GM12865 (cell line): Measurements from ENCODE around the gene SSBP2.

ENCODE experiments used
- DNase-seq: peaks from one replicate; pipeline ENCODE4 v3.0.0; 2010; ENCODE audit warnings: low read depth
- H3K4me3 ChIP-seq: 2 replicates; pipeline ENCODE4 v1.5.1; 2011; ENCODE audit warnings: mild to moderate bottlenecking, low read depth, low read length, control low read depth
- CTCF ChIP-seq: IDR thresholded peaks from 2 replicates; pipeline ENCODE4 v1.5.1; 2011; ENCODE audit warnings: low read length, control low read depth, low read depth, inconsistent platforms; ENCODE audit not compliant: insufficient read depth; ENCODE audit errors: missing control alignments

Gene SSBP2

GRCh38 chr5:81778642-81779041 is 27.7 kb upstream of the SSBP2 start:
- peak overlapping the region; percentile 53 for H3K4me3 ChIP-seq
- peak; percentile 21 for DNase-seq

GRCh38 chr5:81776258-81776657 is 25.4 kb upstream of the SSBP2 start:
- H3K4me3 ChIP-seq: no peak overlapping the region
- no peak for DNase-seq
- no peak for TF ChIP-seq CTCF

More at GRCh38 chr5:81778642-81779041, 27.7 kb upstream of the SSBP2 start:
- no peak for TF ChIP-seq CTCF

- TF ChIP-seq CTCF: no peak
- no peak overlapping the region for H3K4me3 ChIP-seq
- no peak for DNase-seq
These were observed 23.5 kb upstream of the SSBP2 start for GRCh38 chr5:81774374-81774773.

GRCh38 chr5:81773574-81773973 is 22.7 kb upstream of the SSBP2 start:
- no peak for TF ChIP-seq CTCF
- no peak for DNase-seq
- no peak overlapping the region for H3K4me3 ChIP-seq

GRCh38 chr5:81773161-81773560 is 22.3 kb upstream of the SSBP2 start:
- no peak overlapping the region for H3K4me3 ChIP-seq
- no peak for TF ChIP-seq CTCF
- DNase-seq: no peak

- no peak for DNase-seq
- H3K4me3 ChIP-seq: no peak overlapping the region
- no peak for TF ChIP-seq CTCF
These were observed 21.6 kb upstream of the SSBP2 start for GRCh38 chr5:81772488-81772887.

GRCh38 chr5:81768935-81769452 is 18.1 kb upstream of the SSBP2 start:
- no peak overlapping the region for H3K4me3 ChIP-seq
- TF ChIP-seq CTCF: no peak
- DNase-seq: no peak
